Fibroblast of skin of left biceps (primary cell): ENCODE measurements around the gene MRPL19.
A peak's percentile ranks its signal among the peaks of the same experiment; 100 is the strongest.

Experiments
- DNase-seq, 2 experiments: peaks; one replicate each; pipeline ENCODE4 v3.0.0-alpha.2; 2013; ENCODE audit warnings: low read depth in 2 of 2

MRPL19 gene

GRCh38 chr2:75616406-75616805 lies 30.2 kb upstream of the MRPL19 start:
- no peak for DNase-seq

- no peak for DNase-seq
Observed at GRCh38 chr2:75616933-75617332, 29.6 kb upstream of the MRPL19 start.

GRCh38 chr2:75619956-75620740 lies 26.4 kb upstream of the MRPL19 start:
- DNase-seq = no peak

DNA sequence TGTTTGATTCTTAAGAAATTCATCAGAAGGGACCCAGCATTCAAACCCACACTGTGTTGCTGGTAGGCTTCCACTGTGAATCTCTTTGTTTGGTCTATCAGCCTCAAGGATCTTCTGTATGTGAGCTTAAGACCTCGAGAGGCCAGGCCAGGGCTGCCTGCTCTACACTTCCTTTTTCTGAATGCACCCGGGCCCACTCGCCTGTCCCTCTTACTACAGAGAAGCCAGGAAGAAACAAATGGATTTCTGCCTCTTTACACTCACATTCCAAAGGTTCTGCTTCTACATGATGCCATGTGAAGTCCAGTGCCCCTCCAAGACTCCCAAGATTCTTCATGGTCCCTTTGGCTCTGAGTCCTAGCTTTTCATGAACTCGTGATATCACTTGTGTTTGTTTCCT lies 25.4 kb upstream of the MRPL19 start:
- DNase-seq = no peak

- no peak for DNase-seq
Observed at GRCh38 chr2:75622500-75622899, 24.1 kb upstream of the MRPL19 start.

DNA sequence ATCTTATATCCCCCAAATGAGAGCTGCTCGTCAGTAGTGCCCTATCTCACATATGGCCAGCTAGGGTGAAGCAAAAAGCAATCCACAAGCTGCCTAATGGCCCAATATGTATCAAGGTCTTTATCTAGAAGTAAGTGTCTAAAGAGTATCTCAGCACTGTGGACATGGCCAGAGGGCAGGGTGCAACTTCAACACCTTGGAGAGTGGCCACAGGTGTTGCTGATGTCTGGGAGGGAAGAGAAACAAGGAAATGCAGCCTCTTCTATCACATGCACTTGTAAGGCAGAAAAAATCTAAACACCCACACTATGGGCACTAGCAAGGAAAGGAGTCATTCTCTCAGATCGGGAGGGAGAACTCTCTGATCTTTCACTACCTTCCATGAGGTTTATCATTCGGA lies 23.7 kb upstream of the MRPL19 start:
- DNase-seq = no peak

GRCh38 chr2:75627902-75628504 lies 18.6 kb upstream of the MRPL19 start:
- no peak for DNase-seq

DNA sequence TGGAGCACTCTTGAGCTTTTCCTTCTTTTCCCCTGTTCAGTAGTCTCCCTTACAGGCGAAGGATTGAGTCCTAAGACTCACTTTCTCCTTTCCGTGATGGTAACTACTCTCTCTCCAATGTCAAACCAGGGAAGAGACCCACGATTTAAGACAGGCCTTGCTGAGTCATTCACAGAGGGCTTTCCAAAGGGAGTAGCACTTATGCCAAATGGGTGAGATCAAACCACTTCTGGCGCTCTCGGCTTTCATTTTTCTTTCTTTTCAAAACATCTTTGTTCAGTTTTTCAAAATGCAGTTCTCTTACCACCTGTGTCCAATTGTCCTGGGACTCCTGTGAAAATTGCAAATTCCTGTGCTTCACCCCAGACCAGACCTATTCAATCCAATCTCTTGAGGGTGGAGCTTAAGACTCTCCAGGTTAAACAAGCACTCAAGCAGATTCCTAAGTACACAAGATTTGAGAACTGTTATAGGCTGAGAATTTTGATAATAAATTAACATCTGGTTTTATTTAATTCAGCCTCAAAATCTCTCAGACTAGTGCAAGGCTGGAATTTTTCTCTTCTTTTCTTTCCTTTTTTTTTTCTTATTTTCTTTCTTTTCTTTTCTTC lies 14.4 kb upstream of the MRPL19 start:
- no peak for DNase-seq

DNA sequence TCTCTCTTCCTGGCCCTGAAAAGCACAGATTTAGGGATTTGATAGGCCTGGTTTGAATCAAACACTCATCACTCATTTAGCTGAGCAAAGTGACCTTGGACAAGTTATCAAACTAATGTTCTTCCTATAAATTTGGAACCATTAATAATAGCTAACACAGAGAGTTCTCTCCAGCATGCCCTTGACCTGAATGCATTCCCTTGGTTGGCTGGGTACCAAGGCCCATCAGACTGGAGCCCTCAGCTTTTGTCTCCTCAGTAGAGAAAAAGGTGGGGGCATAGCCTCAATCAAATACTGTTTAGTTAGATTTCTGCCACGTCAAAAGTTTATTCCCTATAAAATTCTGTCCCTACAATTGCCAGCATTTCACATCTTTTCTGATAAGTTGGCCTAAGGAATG lies 13.8 kb upstream of the MRPL19 start:
- no peak for DNase-seq

DNA sequence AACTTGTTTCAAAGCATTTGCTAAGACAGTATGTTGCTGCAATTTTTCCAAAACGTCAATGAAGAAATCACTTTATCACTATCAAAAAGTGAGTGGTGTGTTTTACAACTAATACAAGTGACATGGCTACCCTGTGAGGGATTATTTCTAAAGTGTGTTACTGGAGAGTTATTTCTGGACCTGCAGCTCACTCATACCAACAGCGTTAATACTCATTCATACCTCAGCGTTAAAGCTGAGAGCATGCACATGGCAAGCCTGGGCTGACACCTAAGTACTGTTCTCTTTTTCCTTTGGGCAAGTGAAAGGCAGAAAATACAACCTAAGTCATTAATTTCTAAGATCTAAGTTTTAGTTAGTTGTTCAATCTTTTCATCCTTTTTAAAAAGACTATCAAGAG lies 13.0 kb upstream of the MRPL19 start:
- no peak for DNase-seq

- DNase-seq = no peak
Observed at GRCh38 chr2:75634945-75635344, 11.6 kb upstream of the MRPL19 start.

DNA sequence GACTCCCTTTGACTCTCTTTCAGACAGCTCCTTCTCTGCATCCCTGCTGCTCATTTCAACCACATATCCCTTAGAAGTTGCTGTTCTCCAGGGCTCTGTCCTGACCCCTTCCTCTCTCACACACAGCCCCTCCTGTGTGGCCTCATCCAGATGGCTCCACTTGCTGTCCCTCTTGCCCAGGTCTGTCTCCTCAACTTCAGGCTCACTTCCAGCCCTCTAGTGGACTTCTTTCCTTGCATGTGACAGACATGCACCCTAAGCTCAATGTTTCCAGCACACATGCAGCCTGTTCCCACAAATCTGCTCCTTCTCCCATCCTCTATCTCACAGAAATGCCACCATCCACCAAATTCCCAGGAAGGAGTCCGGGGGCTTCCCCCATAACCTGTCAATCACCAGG lies 9.0 kb upstream of the MRPL19 start:
- no peak for DNase-seq

- DNase-seq = peak; percentile 39 to 45
Observed at GRCh38 chr2:75640621-75641121, 5.9 kb upstream of the MRPL19 start.

- DNase-seq = no peak
Observed at GRCh38 chr2:75641587-75641986, 5.0 kb upstream of the MRPL19 start.

GRCh38 chr2:75643980-75644379 lies 2.6 kb upstream of the MRPL19 start:
- DNase-seq = no peak

GRCh38 chr2:75645643-75646042 lies 940 bp upstream of the MRPL19 start:
- DNase-seq = no peak

DNA sequence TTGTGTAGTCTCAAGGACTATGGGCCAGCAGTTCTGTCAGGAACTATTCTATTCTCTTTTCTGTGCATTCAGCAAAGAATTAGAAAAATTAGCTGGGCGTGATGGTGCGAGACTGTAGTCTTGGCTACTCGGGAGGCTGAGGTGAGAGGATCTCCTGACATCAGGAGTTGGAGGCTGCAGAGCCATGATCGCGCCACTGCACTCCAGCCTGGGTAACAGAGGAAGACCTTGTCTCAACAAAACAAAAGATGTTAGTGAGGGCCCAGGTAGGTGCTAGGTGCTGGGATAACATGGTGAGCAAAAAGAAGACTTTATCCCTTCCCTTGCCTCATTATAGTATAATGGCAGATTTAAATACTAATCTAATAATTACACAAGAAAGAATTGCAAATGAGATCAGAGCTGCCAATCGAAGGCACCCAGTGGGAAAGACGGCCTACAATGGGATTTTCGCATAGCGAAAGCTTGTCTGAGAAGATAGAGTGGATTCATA lies 447 bp upstream of the MRPL19 start:
- DNase-seq = no peak

GRCh38 chr2:75647771-75648170 lies 1.2 kb downstream of the MRPL19 start:
- no peak for DNase-seq

DNA sequence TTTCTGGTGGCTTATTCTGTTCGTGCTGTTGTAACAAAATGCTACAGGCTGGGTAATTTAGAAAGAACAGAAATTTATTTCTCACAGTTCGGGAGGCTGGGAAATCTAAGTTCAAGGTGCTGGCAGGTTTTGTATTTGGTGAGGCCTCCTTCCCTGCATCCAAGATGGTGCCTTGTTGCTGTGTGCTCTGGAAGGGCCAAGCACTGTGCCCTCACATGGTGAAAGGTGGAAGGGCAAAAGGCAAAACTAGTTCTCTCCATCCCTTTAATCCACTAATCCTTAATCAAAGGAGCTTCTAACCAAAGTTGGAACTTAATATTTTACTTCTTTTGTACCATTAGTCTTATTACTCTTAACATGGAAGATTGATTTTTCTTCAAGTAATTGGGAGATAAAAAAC lies 7.4 kb downstream of the MRPL19 start:
- no peak for DNase-seq

GRCh38 chr2:75655861-75656260 lies 9.3 kb downstream of the MRPL19 start:
- no peak for DNase-seq

DNA sequence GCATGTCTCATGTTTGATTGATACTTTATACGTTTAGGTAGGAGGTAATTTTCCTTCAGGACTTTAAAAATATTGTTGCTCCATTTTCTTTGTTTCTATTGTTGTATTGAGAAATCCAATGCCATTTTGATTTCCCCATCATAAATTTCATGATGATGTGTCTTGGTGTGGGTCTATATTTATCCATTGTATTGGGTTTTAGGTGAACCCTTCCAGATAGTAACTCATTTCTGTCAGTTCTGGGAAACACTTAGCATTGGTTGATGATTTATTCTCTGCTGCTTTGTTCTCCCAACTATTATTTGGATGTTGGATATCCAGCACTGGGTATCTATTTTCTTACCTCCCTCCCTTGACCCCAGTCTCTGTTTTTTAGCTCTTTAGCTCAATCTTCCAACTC lies 10.0 kb downstream of the MRPL19 start:
- no peak for DNase-seq

- DNase-seq = no peak
Observed at GRCh38 chr2:75657798-75658197, 11.2 kb downstream of the MRPL19 start.

DNA sequence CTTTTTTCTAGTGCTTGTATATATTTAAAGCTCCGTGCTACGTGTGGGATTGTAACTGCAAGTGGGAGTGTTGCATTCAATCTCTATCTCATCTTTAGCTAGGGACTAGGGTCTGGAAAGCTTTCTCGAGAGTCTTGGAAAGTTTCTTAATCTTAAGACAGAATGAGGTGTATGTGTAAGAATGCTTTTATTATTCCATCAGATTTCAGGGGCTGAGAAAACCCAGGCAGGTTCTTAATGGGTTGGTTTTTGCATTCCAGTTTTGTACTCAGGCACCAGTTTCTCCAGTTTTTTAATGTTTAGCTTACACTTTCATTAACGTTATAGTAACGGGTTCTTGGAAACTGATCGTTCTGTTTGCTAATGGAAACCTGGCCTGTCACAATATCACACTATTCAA lies 20.3 kb downstream of the MRPL19 start:
- DNase-seq = no peak
